ENCODE results near the gene FIBIN.
"Not testable (repeated sequence)": the region's sequence is repeated elsewhere in the genome, so short reads cannot be mapped to it uniquely, and the experiment has no call there.

The FIBIN gene

GRCh38 chr11:26953770-26954392, 40.0 kb upstream of the FIBIN start:
- Histone ChIP-seq H3K9me3 (ENCODE audit: control insufficient read depth, low read length) (no peaks in the 10 kb centered on the region), H3K36me3 (ENCODE audit: control insufficient read depth, insufficient read depth, low read length) (no peaks in the 10 kb centered on the region), H3K4me3 (ENCODE audit: insufficient read depth, low read depth, low read length, poor library complexity, severe bottlenecking) (no peak overlapping the region), H3K27ac (ENCODE audit: insufficient read depth, low read length, poor library complexity, severe bottlenecking) (no peak overlapping the region), H3K27me3 (replicated peaks; ENCODE audit: control insufficient read depth, insufficient read depth, low read length, poor library complexity, severe bottlenecking) (no peaks in the 10 kb centered on the region), H3K4me1 (ENCODE audit: control insufficient read depth, insufficient read depth, low read length, poor library complexity, severe bottlenecking) (no peaks in the 10 kb centered on the region)
- DNase-seq, result no peak

GRCh38 chr11:26958005-26958701, 35.8 kb upstream of the FIBIN start:
- Histone ChIP-seq H3K9me3 (ENCODE audit: control insufficient read depth, low read length) (no peaks in the 10 kb centered on the region), H3K27ac (ENCODE audit: insufficient read depth, low read length, poor library complexity, severe bottlenecking) (no peak overlapping the region), H3K4me3 (ENCODE audit: insufficient read depth, low read depth, low read length, poor library complexity, severe bottlenecking) (no peak overlapping the region), H3K36me3 (ENCODE audit: control insufficient read depth, insufficient read depth, low read length) (no peaks in the 10 kb centered on the region), H3K27me3 (replicated peaks; ENCODE audit: control insufficient read depth, insufficient read depth, low read length, poor library complexity, severe bottlenecking) (no peaks in the 10 kb centered on the region), H3K4me1 (ENCODE audit: control insufficient read depth, insufficient read depth, low read length, poor library complexity, severe bottlenecking) (no peaks in the 10 kb centered on the region)
- DNase-seq, result no peak

GRCh38 chr11:26958702-26959049, 35.2 kb upstream of the FIBIN start:
- Histone ChIP-seq H3K4me3 (ENCODE audit: insufficient read depth, low read depth, low read length, poor library complexity, severe bottlenecking) (no peak overlapping the region), H3K4me1 (ENCODE audit: control insufficient read depth, insufficient read depth, low read length, poor library complexity, severe bottlenecking) (no peaks in the 10 kb centered on the region), H3K9me3 (ENCODE audit: control insufficient read depth, low read length) (no peaks in the 10 kb centered on the region), H3K36me3 (ENCODE audit: control insufficient read depth, insufficient read depth, low read length) (no peaks in the 10 kb centered on the region), H3K27me3 (replicated peaks; ENCODE audit: control insufficient read depth, insufficient read depth, low read length, poor library complexity, severe bottlenecking) (no peaks in the 10 kb centered on the region), H3K27ac (ENCODE audit: insufficient read depth, low read length, poor library complexity, severe bottlenecking) (no peak overlapping the region)
- DNase-seq, result no peak

- Histone ChIP-seq H3K27me3 (replicated peaks; ENCODE audit: control insufficient read depth, insufficient read depth, low read length, poor library complexity, severe bottlenecking) (no peaks in the 10 kb centered on the region), H3K27ac (ENCODE audit: insufficient read depth, low read length, poor library complexity, severe bottlenecking) (no peak overlapping the region), H3K4me1 (ENCODE audit: control insufficient read depth, insufficient read depth, low read length, poor library complexity, severe bottlenecking) (no peaks in the 10 kb centered on the region), H3K36me3 (ENCODE audit: control insufficient read depth, insufficient read depth, low read length) (no peaks in the 10 kb centered on the region), H3K9me3 (ENCODE audit: control insufficient read depth, low read length) (no peaks in the 10 kb centered on the region), H3K4me3 (ENCODE audit: insufficient read depth, low read depth, low read length, poor library complexity, severe bottlenecking) (no peak overlapping the region)
- no peak for DNase-seq
Observed at GRCh38 chr11:26960281-26960680, 33.6 kb upstream of the FIBIN start.

- Histone ChIP-seq H3K4me1 (ENCODE audit: control insufficient read depth, insufficient read depth, low read length, poor library complexity, severe bottlenecking) (no peaks in the 10 kb centered on the region), H3K36me3 (ENCODE audit: control insufficient read depth, insufficient read depth, low read length) (no peaks in the 10 kb centered on the region), H3K9me3 (ENCODE audit: control insufficient read depth, low read length) (no peaks in the 10 kb centered on the region), H3K27ac (ENCODE audit: insufficient read depth, low read length, poor library complexity, severe bottlenecking) (no peak overlapping the region), H3K27me3 (replicated peaks; ENCODE audit: control insufficient read depth, insufficient read depth, low read length, poor library complexity, severe bottlenecking) (no peaks in the 10 kb centered on the region), H3K4me3 (ENCODE audit: insufficient read depth, low read depth, low read length, poor library complexity, severe bottlenecking) (no peak overlapping the region)
- no peak for DNase-seq
Observed at GRCh38 chr11:26963764-26964163, 30.1 kb upstream of the FIBIN start.

GRCh38 chr11:26964339-26964738, 29.6 kb upstream of the FIBIN start:
- Histone ChIP-seq H3K4me3 (ENCODE audit: insufficient read depth, low read depth, low read length, poor library complexity, severe bottlenecking) (no peak overlapping the region), H3K27ac (ENCODE audit: insufficient read depth, low read length, poor library complexity, severe bottlenecking) (no peak overlapping the region), H3K27me3 (replicated peaks; ENCODE audit: control insufficient read depth, insufficient read depth, low read length, poor library complexity, severe bottlenecking) (no peaks in the 10 kb centered on the region), H3K9me3 (ENCODE audit: control insufficient read depth, low read length) (no peaks in the 10 kb centered on the region), H3K4me1 (ENCODE audit: control insufficient read depth, insufficient read depth, low read length, poor library complexity, severe bottlenecking) (no peaks in the 10 kb centered on the region), H3K36me3 (ENCODE audit: control insufficient read depth, insufficient read depth, low read length) (no peaks in the 10 kb centered on the region)
- no peak for DNase-seq

GRCh38 chr11:26964847-26965485, 28.9 kb upstream of the FIBIN start:
- not testable (repeated sequence) for H3K36me3 ChIP-seq (ENCODE audit: control insufficient read depth, insufficient read depth, low read length); H3K4me3 ChIP-seq (ENCODE audit: insufficient read depth, low read depth, low read length, poor library complexity, severe bottlenecking); H3K4me1 ChIP-seq (ENCODE audit: control insufficient read depth, insufficient read depth, low read length, poor library complexity, severe bottlenecking); DNase-seq; H3K9me3 ChIP-seq (ENCODE audit: control insufficient read depth, low read length); H3K27me3 ChIP-seq (replicated peaks; ENCODE audit: control insufficient read depth, insufficient read depth, low read length, poor library complexity, severe bottlenecking); H3K27ac ChIP-seq (ENCODE audit: insufficient read depth, low read length, poor library complexity, severe bottlenecking)

GRCh38 chr11:26971961-26972360, 22.0 kb upstream of the FIBIN start:
- Histone ChIP-seq H3K27me3 (replicated peaks; ENCODE audit: control insufficient read depth, insufficient read depth, low read length, poor library complexity, severe bottlenecking) (no peaks in the 10 kb centered on the region), H3K27ac (ENCODE audit: insufficient read depth, low read length, poor library complexity, severe bottlenecking) (no peak overlapping the region), H3K4me1 (ENCODE audit: control insufficient read depth, insufficient read depth, low read length, poor library complexity, severe bottlenecking) (no peaks in the 10 kb centered on the region), H3K4me3 (ENCODE audit: insufficient read depth, low read depth, low read length, poor library complexity, severe bottlenecking) (no peak overlapping the region), H3K36me3 (ENCODE audit: control insufficient read depth, insufficient read depth, low read length) (no peaks in the 10 kb centered on the region), H3K9me3 (ENCODE audit: control insufficient read depth, low read length) (no peaks in the 10 kb centered on the region)
- DNase-seq, result no peak

- no peaks in the 10 kb centered on the region for H3K4me1 ChIP-seq (ENCODE audit: control insufficient read depth, insufficient read depth, low read length, poor library complexity, severe bottlenecking)
- DNase-seq, result no peak
- no peak overlapping the region for H3K27ac ChIP-seq (ENCODE audit: insufficient read depth, low read length, poor library complexity, severe bottlenecking)
- H3K4me3 ChIP-seq (ENCODE audit: insufficient read depth, low read depth, low read length, poor library complexity, severe bottlenecking), result no peak overlapping the region
- H3K36me3 ChIP-seq (ENCODE audit: control insufficient read depth, insufficient read depth, low read length), result no peaks in the 10 kb centered on the region
- H3K9me3 ChIP-seq (ENCODE audit: control insufficient read depth, low read length), result peaks cover 2% of the 10 kb centered on the region
- no peaks in the 10 kb centered on the region for H3K27me3 ChIP-seq (replicated peaks; ENCODE audit: control insufficient read depth, insufficient read depth, low read length, poor library complexity, severe bottlenecking)
Observed at GRCh38 chr11:26974069-26974783, 19.7 kb upstream of the FIBIN start.

- H3K9me3 ChIP-seq (ENCODE audit: control insufficient read depth, low read length), result peaks cover 2% of the 10 kb centered on the region
- no peaks in the 10 kb centered on the region for H3K36me3 ChIP-seq (ENCODE audit: control insufficient read depth, insufficient read depth, low read length)
- H3K27me3 ChIP-seq (replicated peaks; ENCODE audit: control insufficient read depth, insufficient read depth, low read length, poor library complexity, severe bottlenecking), result no peaks in the 10 kb centered on the region
- no peaks in the 10 kb centered on the region for H3K4me1 ChIP-seq (ENCODE audit: control insufficient read depth, insufficient read depth, low read length, poor library complexity, severe bottlenecking)
- no peak overlapping the region for H3K27ac ChIP-seq (ENCODE audit: insufficient read depth, low read length, poor library complexity, severe bottlenecking)
- H3K4me3 ChIP-seq (ENCODE audit: insufficient read depth, low read depth, low read length, poor library complexity, severe bottlenecking), result no peak overlapping the region
- DNase-seq, result no peak
Observed at GRCh38 chr11:26974996-26975395, 18.9 kb upstream of the FIBIN start.
